Ascending aorta (tissue), 2 donors: Measurements from ENCODE around the gene MAP3K6. TPM values are rescaled to one million over a fixed set of nuclear protein-coding genes. Genes with fewer than 3 reads are reported as not detected.

Source experiments
- DNase-seq, 2 donors: peaks; one replicate each; pipeline ENCODE4 v3.0.0-alpha.2; 2019; ENCODE audit warnings: low spot score in 2 of 2
- H3K27ac ChIP-seq, 2 donors: fragments of 200-600 bp; sonication (generic); one replicate each; pipeline ENCODE4 v1.5.1; 2016 to 2017; ENCODE audit warnings: mild to moderate bottlenecking in 1 of 2
- H3K27me3 ChIP-seq: fragments of 200-600 bp; sonication (generic); one replicate; pipeline ENCODE4 v1.5.1; 2017
- H3K36me3 ChIP-seq, 2 donors: fragments of 200-600 bp; sonication (generic); one replicate each; pipeline ENCODE4 v1.5.1; 2016
- H3K4me1 ChIP-seq, 2 donors: fragments of 200-600 bp; sonication (generic); one replicate each; pipeline ENCODE4 v1.5.1; 2016 to 2017; ENCODE audit warnings: mild to moderate bottlenecking in 1 of 2
- H3K4me3 ChIP-seq, 2 donors: fragments of 200-600 bp; sonication (generic); one replicate each; pipeline ENCODE4 v1.5.1; 2016 to 2017; ENCODE audit warnings: mild to moderate bottlenecking in 1 of 2
- H3K9me3 ChIP-seq, 2 donors: fragments of 200-600 bp; sonication (generic); one replicate each; pipeline ENCODE4 v1.5.1; 2016
- intact Hi-C: fragments of 100-400 bp; cut with DNase I; formaldehyde crosslinking; loops from one replicate; pipeline ENCODE4 v1.15.1; 2023
- total RNA-seq: library from RNA; depleted of rRNA; stranded (reverse); fragments of >200 nt; gene quantifications from one replicate; pipeline ENCODE4 v1.1.0, GENCODE V29; 2016
- TF ChIP-seq, protein P1 (sequence below), 3 experiments: fragments of 200-600 bp in 2 of 3; fragments of 450-650 bp in 1 of 3; sonication (generic) in 2 of 3; IDR thresholded peaks; one replicate each; pipeline ENCODE4 v1.5.1; 2016 to 2019; ENCODE audit warnings: antibody characterized with exemption in 3 of 3, mild to moderate bottlenecking in 1 of 3, moderate library complexity in 1 of 3

The MAP3K6 gene
- total RNA-seq, 1 donor from 2014 or later = 164 TPM

DNA sequence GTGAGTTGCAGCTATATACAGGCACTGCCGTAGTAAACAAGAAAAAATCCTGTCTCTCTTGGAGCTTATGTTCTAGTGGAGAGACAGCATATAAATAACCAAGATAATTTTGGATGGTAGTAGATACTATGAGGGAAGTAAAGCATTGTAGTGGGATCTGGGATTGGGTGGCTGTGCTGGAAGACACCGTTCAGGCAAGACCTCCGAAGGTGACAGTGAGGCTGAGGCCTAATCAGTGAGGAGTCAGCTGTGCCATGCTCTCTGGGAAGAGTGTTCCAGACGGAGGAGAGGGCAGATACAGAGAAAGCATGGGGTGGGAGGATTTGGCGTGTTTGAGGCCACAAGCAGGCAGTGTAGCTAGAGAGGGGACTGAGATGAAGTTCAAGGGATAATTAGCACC, 38.8 kb downstream of the MAP3K6 start:
- no peak for DNase-seq
- Histone ChIP-seq H3K27me3 (no peaks in the 10 kb centered on the region), H3K27ac (no peak overlapping the region), H3K4me3 (no peak overlapping the region), H3K36me3 (peaks cover 21 to 52% of the 10 kb centered on the region in 2 donors), H3K4me1 (peaks cover 0 to 11% of the 10 kb centered on the region in 2 donors), H3K9me3 (no peaks in the 10 kb centered on the region)
- intact Hi-C loops = no loop called here
- TF ChIP-seq, protein P1, sequence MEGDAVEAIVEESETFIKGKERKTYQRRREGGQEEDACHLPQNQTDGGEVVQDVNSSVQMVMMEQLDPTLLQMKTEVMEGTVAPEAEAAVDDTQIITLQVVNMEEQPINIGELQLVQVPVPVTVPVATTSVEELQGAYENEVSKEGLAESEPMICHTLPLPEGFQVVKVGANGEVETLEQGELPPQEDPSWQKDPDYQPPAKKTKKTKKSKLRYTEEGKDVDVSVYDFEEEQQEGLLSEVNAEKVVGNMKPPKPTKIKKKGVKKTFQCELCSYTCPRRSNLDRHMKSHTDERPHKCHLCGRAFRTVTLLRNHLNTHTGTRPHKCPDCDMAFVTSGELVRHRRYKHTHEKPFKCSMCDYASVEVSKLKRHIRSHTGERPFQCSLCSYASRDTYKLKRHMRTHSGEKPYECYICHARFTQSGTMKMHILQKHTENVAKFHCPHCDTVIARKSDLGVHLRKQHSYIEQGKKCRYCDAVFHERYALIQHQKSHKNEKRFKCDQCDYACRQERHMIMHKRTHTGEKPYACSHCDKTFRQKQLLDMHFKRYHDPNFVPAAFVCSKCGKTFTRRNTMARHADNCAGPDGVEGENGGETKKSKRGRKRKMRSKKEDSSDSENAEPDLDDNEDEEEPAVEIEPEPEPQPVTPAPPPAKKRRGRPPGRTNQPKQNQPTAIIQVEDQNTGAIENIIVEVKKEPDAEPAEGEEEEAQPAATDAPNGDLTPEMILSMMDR (IDR thresholded peaks at IDR 0.05) = no peak

DNA sequence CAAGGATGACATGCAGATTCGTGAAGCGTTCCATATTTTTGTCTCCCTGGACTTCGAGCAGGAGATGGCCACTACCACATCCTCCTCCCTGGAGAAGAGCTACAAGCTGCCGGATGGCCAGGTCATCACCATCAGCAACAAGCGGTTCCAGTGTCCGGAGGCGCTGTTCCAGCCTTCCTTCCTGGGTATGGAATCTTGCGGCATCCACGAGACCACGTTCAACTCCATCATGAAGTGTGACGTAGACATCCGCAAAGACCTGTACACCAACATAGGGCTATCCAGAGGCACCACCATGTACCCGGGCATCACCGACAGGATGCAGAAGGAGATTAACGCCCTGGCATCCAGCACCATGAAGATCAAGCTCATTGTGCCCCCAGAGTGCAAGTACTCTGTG, 41.5 kb downstream of the MAP3K6 start:
- intact Hi-C loops = no loop called here
- no peak for DNase-seq
- Histone ChIP-seq H3K27me3 (no peaks in the 10 kb centered on the region), H3K36me3 (peaks cover 11 to 28% of the 10 kb centered on the region in 2 donors), H3K9me3 (no peaks in the 10 kb centered on the region), H3K4me1 (peaks cover 0 to 12% of the 10 kb centered on the region in 2 donors), H3K4me3 (no peak overlapping the region), H3K27ac (no peak overlapping the region)
- TF ChIP-seq, protein P1 (IDR thresholded peaks at IDR 0.05) = no peak

DNA sequence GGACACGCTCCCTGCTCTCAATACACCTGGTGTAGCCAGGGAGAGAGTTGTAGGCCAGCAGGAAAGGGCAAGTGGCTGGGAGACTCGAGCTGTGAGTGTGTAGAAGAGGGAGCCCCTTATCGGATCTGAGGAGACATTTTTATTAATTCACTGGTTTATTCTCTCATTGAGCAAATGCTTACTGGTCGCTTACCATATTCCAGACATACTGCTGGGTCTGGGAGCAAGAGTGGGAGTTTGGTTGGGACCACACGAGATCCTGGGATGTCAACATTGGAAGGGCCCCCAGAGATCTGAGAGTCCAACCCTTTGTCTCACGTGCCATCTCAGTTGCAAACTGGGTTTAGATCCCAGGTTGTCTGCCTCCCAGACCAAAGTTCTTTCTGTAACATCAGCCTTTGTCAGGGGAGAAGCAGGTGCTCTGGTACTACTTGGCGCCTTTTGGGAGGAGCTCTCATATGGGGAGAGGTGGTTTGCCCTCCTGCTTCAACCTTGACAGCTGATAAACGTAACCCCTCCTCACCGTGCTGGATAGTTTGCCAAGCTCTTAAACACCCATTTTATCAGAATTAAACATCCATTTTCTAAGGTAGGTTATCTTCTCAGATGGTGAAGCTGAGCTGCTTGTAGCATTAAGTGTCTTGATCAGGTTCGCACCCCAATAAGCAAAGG, 44.1 kb downstream of the MAP3K6 start:
- intact Hi-C loops = loop anchor here (1.0 kb wide), 1 partner anchor 43 kb away; no protein-coding TSS in a partner anchor

DNA sequence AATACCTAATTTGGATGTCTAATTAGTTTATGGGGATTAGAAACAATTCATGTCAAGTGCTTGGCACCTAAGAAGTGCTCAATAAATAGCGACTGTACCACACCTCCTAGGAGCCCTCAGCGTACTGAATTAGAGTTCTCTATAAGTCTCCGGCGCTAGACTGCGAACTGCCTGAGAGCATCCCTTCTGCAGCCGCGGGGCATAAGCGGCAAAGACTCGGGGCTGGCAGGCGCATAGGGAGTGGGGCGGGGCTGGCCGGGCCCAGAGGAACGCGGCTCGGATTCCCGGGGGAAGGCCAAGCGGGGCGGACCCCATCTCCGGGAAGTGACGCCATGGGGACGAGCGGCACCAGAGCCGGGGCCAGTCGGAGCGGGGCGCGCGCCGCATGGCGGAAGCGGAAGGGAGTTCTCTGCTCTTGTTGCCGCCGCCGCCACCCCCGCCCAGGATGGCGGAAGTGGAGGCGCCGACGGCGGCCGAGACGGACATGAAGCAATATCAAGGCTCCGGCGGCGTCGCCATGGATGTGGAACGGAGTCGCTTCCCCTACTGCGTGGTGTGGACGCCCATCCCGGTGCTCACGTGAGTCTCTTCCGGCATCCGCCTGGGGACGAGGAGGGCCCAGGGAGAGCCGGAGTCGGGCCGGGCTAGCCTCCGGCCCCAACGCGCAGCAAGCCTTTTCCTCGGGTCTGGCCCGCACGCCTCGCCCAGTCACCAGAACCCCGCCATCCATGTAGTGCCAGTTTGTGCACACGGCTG, 44.8 kb downstream of the MAP3K6 start, which contains the start of gene TMEM222:
TSS of gene TMEM222 (plus strand) at position 351 of the 756 bp plus-strand sequence. CDS start at position 386, 35 bp downstream.
- TF ChIP-seq, protein P1 (IDR thresholded peaks at IDR 0.05) = peak in 2 of 3 experiments; percentile 33 to 40
- Histone ChIP-seq H3K4me3 (peak within 1 kb of the TSS; percentile 85 to 97), H3K27ac (peak within 1 kb of the TSS; percentile 89 to 95), H3K36me3 (peaks cover 7 to 18% of the 10 kb centered on the region in 2 donors), H3K27me3 (no peaks in the 10 kb centered on the region), H3K4me1 (peaks cover 0 to 12% of the 10 kb centered on the region in 2 donors), H3K9me3 (no peaks in the 10 kb centered on the region)
- DNase-seq = peak; percentile 88 to 98
- intact Hi-C loops = loop anchor here (1.0 kb wide), 1 partner anchor 43 kb away; no protein-coding TSS in a partner anchor

More for the DNA sequence above, 44.1 kb downstream of the MAP3K6 start:
- Histone ChIP-seq H3K9me3 (no peaks in the 10 kb centered on the region), H3K27me3 (no peaks in the 10 kb centered on the region), H3K36me3 (peaks cover 11 to 25% of the 10 kb centered on the region in 2 donors), H3K27ac (peak overlapping the region; percentile 89 to 95), H3K4me3 (peak overlapping the region; percentile 85 to 97), H3K4me1 (peaks cover 0 to 12% of the 10 kb centered on the region in 2 donors)
- TF ChIP-seq, protein P1 (IDR thresholded peaks at IDR 0.05) = no peak
- DNase-seq = no peak

DNA sequence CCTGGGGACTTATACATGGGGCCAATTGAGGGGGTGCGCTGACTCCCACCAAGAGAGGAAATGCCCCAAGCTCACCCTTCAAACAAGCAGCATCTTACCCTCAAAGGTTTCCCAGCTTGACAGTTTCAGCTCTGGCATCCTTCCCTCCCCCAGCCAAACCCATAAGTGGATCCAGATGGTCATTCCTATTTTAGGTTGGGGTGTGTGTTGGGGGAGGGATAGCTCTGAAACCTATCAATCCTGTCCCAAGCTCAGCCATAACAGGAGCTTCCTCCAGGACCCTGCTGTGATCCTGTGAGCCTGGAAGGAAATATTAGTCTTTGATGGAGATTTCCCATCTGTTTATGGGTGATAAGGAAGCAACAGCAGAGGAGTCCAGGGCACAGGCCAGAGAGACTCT, 48.2 kb downstream of the MAP3K6 start:
- H3K27me3 ChIP-seq = no peaks in the 10 kb centered on the region
- H3K27ac ChIP-seq = no peak overlapping the region
- TF ChIP-seq, protein P1 (IDR thresholded peaks at IDR 0.05) = no peak
- intact Hi-C loops = no loop called here
- no peak for DNase-seq
- no peaks in the 10 kb centered on the region for H3K9me3 ChIP-seq
- no peaks in the 10 kb centered on the region for H3K36me3 ChIP-seq
- H3K4me3 ChIP-seq = no peak overlapping the region
- H3K4me1 ChIP-seq = peaks cover 0 to 7% of the 10 kb centered on the region in 2 donors
